Stimulated activated CD8-positive, alpha-beta memory T cell treated with anti-CD3 and anti-CD28 coated beads, Interleukin-7, amount 100 ng/mL, for 24 hours (primary cell): ENCODE measurements around the gene RGS6.

Experiments used
- DNase-seq: peaks from one replicate; pipeline ENCODE4 v3.0.0-alpha.2; 2020; ENCODE audit warnings: low read depth

RGS6 gene

DNA sequence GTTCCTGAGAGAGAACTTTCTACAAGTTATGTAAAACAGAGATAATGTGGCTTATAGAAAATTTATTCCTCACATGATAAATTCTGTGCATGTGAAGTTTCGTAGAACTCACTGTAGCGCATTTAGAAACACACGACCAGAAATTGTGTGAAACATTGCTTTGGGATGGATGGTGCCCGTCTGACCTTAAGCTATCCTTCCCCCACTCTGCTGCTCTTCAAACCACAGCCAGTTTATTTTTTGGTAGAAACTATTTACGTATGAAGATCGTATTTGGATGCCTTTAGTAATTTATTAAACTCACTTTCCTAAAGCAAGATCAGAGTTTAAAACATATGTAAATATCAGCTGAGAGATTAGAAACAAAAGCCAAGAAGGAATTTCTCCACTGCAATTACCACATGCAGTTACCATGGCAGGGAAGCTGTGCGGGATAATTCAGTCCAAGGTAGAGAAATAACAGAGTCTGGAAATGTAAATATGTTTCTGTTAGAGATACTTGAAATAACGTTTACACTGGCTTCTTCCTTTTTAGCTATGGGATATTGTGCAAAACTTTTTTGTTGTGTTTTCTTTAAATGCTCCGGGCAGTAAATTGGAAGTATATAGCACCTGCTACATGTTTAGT lies 382.7 kb downstream of the RGS6 start:
- no peak for DNase-seq

DNA sequence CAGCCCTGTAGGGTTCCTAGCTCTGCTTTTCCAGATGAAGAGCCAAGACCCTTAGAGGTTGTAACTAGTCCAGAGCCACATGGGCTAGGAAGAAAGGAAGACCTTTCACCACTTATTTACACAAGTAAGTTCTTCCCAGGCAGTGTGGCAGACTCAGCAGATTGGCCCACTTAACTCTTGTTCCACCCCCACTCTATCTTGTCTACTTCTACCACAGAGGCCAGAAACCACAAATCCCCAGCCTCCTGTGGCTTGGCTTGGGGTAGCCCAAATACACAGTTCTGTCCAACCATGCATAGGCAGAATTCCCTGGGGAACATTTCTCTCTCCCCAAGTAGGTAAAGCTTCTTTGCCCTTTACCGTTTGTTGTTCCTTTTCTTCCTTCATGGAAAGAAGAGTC lies 383.5 kb downstream of the RGS6 start:
- DNase-seq, result no peak

DNA sequence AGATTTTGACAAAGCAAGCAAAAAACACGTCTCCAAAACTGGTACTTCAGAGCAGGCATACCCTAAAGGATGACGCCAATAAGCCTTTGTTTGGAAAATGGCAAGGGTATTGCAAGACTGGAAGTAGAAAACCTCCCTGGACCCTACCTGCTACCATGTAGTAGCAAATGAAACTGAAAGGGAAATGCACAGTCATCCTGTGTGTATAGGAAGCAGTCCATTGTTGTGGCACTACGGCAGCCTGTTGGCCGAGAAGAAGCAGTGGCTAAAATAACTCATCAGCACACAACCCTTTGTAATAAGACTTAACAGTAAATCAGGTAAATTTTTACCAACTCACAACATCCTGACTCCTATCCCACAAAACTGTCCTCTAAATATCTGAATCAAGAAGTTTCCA lies 386.4 kb downstream of the RGS6 start:
- no peak for DNase-seq

DNA sequence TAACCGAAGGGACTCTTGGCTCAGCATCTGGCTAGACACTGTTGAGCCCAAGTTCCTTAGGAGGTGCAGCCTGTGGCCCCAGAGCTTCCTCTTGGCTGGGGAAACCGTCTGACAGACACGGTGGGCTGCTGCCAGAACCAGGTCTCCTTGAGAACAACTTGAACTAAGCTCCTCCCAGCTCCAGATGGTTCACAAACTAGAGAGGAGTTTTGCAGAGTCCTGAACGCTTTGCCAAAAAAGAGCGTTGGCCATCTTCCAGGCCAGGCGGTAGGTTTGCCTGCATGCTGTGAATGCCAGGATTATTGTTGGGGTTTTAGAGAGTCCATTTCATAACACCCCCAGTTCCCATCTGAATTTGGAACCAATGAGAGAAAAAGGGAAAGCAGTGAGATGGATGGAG lies 399.8 kb downstream of the RGS6 start:
- DNase-seq, result no peak

DNA sequence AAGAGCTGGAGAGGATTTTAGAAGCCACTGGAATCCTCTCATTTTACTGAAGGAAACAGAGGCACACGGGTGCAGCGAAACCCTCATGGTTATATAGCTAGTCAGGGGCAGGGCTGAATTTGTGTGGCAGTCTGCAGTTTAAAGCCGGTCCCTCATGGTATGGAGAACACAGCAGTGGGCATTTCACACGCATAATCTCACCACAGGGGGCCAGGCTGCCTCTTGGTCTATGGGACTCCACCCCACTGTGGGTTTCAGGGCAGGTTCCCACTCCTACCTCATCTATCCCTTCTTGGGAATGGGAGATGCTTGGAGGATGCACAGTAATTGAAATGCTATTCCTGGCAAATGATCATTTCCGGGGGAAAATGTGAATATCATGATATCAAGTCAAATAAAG lies 400.6 kb downstream of the RGS6 start:
- no peak for DNase-seq

DNA sequence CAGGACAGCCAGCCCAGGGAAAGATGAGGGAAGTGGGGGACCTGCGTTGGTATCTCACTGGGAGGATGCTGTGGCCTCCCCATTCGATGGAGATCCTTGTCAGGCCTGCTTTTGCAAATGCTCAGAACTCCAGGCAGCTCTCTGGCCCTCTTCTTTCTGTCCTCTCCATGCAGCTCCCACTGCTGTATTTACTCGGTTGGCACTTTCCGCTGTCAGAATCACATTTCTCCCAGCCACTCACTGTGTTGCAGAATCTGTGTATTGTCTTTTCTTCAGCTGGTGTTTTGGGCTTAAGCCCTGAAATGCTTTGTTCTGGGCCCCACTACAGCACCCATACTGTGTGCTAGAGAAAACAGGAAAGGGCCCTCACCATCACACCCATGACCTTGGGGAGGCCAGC lies 401.1 kb downstream of the RGS6 start:
- no peak for DNase-seq

DNA sequence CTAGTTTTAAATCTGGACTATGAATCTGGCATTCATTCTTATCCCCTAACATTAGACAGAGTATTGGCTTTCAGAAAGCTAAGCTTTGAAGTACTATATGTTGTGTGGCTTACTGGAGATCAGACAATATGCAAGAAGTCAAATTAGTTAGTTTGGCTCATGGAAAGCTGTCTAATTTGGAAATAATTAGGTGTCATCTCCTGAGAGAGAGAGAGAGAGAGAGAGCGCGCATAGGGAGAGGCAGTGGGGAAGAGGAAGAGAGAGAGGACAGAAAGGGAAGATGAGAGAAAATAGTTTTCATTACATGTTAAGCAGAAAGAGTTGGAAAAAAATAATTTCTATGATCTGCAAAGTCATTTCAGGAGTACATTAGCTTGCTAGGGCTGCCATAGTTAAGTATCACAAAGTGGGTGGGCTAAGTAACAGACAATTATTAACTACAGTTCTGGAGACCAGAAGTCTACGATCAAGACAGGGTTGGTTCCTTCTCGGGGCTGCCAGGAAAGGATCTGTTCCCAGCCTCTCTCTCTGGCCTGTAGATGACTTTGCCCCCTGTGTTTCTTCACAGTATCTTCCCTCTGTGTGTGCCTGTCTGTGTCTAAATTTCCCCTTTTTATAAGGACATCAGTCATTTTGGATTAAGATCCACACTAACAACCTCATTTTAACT lies 404.2 kb downstream of the RGS6 start:
- no peak for DNase-seq

DNA sequence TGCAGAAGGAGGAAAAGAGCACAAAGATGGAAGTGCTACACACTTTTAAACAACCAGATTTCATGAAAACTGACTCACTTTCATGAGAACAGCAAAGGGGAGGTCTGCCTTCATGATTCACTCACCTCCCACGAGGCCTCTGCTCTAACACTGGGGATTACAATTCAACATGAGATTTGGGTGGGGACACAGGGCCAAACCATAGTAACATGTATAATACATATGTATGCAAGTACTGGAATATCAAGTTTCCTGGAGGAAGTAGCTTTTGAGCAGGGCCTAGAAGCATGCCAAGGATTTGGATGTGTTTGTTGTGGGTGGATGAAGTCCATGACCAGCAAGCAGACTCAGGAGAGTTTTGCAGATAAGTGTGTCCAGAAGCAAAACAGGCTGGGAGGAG lies 409.0 kb downstream of the RGS6 start:
- DNase-seq, result no peak

DNA sequence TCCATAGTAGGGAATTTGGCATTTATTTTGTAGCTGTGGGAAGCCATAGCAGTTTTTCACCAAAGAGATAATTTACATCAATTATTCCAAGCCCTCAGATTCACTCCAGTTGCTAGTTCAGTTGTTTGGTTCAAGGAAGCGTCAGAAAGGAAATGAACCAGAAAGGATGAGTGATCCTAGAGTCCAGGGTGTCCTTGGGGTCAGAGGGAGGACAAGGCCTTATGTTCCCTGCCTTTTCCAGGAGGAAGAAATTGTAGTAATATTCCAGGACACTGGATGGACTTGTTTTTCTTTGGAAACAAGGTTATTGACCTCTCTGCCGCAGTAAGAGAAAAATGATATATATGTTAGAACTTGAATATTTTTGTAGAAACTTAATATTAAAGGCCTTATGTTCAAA lies 409.5 kb downstream of the RGS6 start:
- no peak for DNase-seq

DNA sequence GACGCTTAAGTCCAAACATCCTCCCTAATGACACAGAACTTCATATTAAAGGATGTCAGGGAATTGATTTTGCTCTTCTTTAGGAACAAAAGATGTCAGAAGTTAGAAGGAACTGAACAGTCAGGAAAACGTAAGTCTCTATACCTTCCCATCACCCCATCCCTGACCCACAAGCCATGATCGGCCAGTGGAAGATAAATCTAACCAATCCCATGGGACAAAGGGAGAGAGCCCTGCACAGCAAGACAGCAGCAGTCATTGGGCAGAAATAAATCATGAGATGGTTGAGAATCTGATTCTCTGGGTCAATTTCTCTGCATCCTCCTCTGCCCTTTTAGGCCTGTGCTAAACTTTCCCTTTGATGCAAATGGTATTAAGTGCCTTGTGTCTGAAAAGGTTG lies 414.9 kb downstream of the RGS6 start:
- DNase-seq, result no peak

DNA sequence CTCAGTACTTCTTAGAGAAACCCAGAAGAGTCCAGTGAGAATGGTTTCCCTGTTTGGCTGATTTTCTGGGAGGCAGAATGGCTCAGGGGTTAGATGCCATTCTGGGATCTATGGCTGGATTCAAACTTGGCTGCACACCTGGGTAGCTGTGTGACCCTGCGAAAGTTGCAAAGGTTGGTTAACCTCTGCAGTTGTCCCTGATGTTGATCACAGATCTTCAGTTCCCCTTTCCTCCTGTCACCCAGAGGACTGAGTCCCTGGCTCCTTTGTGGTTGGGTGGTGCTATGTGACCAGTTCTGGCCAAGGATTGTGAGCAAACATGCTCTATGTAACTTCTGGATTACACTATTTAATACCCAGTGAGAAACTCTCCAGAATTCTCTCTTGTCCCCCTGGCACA lies 418.0 kb downstream of the RGS6 start:
- no peak for DNase-seq

DNA sequence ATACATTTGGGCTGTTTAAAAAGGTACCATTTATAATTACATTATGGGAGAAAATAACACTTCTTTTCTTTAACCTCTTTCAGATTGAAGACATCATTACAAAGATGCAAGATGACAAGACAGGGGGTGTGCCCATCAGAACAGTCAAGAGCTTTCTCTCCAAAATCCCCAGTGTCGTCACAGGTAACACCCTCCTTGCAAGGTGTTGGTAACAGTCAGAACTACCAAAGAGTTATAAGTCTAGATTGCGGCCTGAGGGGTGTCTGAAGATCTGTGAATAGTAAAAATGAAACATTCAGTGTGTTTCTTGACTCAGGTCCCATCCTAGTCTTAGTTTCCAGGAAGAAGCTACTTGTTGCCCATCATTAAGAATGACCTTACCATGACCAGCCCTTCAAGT lies 419.8 kb downstream of the RGS6 start:
- no peak for DNase-seq

DNA sequence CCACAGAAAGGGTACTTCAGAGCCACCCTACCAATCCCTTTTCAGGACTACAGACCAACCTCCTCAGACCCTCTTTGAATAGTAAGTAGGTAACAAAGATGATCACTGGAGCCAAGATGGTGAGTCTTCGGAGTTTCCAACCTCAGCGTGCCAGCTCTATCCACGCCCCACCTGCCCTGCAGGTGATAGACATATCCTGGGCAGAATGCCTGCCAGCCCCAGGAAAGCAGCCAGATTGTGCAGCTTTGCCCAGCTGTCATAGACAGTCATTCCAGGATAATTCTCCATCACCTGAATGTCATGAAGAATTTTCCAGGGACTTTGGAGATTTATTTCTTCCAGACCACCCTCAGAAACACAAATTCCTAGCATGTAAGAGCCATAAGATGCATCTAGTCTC lies 434.4 kb downstream of the RGS6 start:
- DNase-seq, result no peak

DNA sequence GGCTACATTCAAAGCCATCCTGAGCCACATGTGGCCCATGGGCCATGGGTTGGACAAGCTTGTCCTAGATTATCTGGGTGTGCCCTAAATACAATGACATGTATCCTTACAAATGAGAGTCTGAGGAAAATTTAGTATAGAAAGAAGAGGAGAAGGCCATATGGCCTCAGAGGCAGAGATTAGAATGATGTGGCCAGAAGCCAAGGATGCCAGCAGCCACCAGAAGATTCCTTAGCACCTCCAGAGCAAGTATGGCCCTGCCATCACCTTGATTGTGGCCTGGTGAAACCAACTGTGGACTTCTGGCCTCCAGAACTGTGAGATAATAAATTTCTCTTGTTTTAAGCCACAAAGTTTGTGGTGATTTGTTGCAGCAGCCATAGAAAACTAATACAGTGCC lies 436.9 kb downstream of the RGS6 start:
- DNase-seq, result no peak

DNA sequence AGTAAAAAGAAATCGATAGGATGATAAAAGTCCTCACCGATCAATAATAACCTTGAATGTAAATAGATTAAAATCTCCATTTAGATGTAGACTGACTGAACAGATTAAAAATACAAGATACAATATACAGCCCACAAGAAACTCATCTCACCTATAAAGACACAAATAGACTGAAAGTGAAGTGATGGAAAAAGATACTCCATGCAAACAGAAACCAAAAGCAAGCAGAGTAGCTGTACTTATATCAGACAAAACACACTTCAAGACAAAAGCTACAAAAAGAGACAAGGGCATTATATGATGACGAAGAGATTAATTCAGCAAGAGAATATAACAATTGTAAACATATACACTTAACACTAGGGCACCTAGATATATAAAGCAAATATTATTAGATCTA lies 444.8 kb downstream of the RGS6 start:
- no peak for DNase-seq

DNA sequence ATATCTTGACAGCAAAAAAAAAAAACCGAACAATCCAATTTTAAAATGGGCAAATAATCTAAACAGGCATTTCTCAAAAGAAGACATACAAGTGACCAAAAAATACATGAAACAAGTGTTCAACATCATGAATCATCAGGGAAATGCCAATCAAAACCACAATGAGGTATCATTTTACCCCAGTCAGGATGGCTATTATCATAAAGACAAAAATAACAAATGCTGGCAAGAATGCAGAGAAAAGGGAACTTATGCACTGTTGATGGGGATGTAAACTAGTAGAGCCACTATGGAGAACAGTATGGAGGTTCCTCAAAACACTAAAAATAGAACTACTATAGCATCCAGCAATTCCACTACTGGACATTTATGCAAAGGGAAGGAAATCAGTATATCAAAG lies 448.2 kb downstream of the RGS6 start:
- no peak for DNase-seq

DNA sequence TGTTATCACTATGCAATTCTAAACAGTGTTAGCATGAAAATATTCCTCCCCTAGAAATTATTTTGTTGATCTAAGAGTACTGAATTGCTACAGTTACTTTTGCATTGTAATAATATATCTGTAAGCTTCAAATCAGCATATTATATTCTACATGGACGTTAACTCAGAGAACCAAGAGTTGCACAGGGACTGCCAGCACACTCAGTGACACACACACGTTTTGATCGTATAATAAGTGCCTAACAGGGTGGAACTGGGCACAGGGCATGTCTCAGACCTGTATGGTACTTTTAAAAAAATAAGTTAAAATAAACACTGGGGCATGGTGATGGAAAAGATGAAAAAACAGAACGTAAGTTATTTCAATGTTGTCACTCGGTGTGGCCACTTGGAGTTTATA lies 451.6 kb downstream of the RGS6 start:
- DNase-seq, result no peak

DNA sequence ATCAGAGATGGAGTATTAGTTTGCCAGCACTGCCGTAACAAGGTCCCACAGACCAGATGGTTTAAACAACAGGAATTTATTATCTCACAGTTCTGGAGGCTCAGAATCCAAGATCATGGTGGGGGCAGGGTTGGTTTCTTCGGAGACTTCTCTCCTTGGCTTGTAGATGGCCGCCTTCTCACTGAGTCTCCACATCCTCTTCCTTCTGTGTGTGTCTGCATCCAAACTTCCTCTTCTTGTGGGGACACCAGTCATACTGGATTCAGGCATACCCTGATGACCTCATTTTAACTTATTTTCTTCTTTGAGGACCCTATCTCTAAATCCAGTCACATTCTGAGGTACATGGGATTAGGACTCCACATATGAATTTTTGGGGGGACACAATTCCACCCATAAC lies 455.5 kb downstream of the RGS6 start:
- DNase-seq, result no peak

DNA sequence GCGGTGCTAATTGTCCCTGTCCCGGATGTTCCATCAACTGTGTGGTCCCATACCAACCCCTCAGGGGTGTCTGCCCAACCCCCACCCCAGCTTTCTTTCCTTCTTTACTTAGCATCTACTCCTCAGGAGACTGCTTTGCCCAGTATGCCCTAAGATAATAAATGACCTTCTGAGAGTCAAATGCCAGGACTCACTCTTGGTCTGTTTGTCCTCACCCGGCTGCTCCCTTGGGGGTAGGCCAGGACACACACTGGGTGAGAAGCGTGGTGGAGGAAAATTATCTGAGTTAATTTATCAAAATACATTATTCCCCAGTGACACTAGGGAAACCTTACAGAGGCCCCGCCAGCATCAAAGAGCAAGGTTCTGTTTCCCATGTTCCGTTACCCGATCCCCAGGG lies 457.0 kb downstream of the RGS6 start:
- DNase-seq, result no peak

DNA sequence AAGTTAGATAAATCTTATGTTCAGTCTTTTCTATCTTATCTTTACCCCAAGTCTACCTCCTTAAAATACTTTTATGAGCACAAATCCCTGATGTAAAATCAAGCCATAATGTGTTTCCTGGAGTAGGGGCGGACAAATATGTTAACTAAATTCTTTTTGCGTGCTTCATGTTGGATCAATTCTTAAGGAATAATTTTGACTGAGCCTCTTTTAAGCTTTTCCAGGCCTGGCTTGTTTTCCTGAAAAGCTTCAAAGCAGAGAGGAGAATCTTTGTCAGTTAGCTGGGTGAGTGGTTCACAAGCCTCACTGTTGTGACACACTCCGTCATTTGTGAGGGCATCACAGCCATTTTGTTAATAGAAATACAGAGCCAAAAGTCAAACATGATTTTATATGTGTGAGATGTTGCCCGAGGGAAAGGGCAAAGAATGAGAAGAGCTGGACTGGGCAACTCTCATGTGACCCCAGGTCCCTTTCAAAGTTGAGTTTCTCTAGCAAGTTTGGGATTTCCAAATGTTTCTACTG lies 468.9 kb downstream of the RGS6 start:
- DNase-seq, result no peak

DNA sequence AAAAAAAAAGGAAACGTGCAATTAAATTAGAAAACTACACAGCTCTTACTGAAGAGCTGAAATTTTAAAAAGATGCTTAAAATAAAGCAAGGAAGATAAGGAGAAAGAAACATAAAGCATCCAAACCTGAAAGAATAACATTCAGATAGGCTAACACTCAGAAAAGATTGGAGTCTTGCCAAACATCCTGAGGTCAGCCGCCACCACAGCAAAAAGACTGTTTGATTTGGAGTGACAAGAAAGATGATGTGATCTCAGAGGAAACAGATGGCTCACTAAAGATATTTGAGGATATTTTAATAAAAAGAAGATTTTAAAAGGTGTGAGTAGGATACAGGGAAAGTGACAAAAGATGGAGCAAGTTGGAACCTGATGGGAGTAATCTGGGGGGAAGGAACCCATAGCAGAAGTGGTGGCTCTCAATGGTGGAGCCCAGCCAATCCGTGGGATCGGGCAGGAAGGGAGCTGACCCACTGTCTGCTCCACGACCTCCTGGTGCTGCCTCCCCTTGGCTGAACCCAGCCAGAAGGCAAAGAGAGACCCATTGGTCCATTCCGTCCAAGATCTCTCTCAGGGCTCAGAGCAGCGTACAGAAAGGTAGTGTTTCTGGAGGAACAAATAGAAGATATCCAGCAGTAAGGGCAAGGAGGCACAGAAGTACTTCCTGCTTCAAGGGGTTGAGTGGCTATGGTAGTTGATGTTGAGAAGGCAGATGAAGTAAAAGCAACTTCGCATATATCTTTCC lies 469.6 kb downstream of the RGS6 start:
- DNase-seq, result no peak

DNA sequence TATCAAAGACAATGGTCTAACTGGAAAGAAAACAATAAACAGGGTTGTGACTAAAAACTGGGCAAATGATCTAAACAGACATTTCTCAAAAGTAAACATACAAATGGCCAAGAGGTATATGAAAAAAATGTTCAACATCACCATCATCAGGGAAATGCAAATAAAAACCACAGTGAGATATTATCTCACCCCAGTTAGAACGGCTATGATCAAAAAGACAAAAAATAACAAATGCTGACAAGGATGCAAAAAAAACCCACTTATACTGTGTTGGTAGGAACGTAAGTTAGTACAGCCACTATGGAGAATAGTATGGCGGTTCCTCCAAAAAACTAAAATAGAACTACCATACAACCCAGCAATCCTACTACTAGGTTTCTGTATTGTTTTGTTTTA lies 470.1 kb downstream of the RGS6 start:
- DNase-seq, result no peak

DNA sequence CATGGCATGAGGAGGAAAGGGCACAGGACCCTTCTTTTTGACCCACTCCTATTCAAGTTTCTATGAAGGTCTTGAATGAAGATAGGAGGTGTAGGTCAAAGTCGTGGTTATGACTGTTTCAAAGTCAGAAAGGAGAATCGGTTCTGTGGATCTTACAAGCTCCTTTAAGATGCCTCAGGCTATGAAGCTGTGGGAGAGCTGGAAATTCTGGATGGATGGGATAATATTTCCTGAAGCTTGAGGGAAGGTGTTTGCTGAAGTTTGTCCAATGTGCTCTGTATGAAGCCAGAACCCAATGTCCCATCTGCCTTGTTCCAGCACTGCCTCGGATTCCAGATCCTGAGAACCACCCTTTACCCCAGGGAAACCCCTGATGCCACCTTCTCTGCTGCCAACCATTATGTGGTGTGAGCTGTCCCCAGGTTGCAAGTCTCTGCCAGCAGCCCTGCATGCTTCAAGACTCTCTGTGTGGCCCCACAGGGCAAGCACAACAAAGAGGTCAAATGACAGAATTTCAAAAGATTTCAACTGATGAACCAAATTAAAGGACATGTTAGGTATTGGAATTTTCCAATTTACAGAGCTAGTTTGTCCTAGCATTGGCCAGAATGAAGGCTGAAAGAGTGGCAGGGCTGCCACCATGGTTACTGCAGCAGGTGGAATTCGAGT lies 472.0 kb downstream of the RGS6 start:
- no peak for DNase-seq
